ENCODE data around the gene ZFYVE9. TPM values are rescaled to one million over a fixed set of nuclear protein-coding genes. Genes with fewer than 3 reads are reported as not detected.

ZFYVE9 gene
- total RNA-seq, 2 donors from 2014 or later: 15.8 to 18.5 TPM

DNA sequence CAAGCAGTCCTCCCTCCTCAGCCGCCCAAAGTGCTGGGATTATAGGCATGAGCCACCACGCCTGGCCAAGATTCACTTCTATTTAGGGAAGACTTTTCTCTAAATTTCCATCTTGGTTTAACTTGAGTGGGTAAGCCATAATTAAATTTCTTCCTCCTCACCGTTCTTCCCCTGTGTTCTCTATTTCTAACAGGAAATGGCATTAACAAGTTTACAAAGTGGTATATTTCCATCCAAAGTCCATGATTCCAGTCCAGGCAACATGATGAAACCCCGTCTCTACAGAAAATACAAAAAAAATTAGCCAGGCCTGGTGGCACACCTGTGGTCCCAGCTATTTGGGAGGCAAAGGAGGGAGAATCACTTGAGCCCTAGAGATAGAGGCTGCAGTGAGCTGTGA is 92.1 kb downstream of the ZFYVE9 start:
- Histone ChIP-seq H3K27ac (no peak overlapping the region), H3K9me3 (no peaks in the 10 kb centered on the region), H3K36me3 (peaks cover 8% of the 10 kb centered on the region), H3K4me3 (no peak overlapping the region), H3K27me3 (no peaks in the 10 kb centered on the region), H3K4me1 (no peaks in the 10 kb centered on the region)
- no peak for TF ChIP-seq CTCF (IDR thresholded peaks at IDR 0.05)
- no peak for DNase-seq (ENCODE audit: low spot score)

DNA sequence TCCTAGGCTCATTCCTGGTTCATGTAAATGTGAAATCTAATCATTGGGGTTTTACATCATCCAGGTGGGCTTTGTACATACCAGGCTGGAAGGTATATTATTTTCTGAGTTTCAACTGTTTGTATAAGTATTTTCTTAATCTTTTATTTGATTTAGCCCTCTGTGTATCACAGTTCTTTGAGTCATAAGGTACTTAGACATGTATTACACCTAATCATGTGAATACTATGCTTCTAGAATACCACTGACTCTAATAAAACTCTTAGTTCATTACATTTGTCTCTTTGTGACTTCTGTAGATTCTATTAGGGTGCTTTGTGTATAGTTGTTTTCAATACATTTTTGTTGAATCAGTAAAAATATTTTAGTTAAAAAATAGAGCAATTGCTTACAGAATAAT is 92.8 kb downstream of the ZFYVE9 start:
- Histone ChIP-seq H3K4me1 (no peaks in the 10 kb centered on the region), H3K4me3 (no peak overlapping the region), H3K27ac (no peak overlapping the region), H3K27me3 (no peaks in the 10 kb centered on the region), H3K36me3 (peaks cover 8% of the 10 kb centered on the region), H3K9me3 (no peaks in the 10 kb centered on the region)
- DNase-seq (ENCODE audit: low spot score): no peak
- TF ChIP-seq CTCF (IDR thresholded peaks at IDR 0.05): no peak

DNA sequence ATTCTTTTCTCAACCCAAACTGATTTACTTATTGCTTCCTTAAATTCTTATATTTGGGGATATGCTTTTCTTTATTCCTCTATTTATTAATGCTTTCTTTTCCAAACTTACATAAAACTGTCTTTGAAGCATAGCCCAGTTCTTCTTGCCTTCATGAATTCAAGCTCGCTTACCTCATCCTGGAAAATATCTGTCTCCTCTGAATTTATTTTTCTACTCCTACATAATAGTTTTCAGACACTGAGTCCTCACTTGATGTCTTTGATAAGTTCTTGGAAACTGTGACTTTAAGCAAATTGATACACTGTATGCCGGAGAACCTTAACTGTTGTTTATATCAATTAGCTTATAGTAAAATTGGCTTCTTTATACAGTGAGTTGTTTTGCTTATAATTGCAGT is 93.8 kb downstream of the ZFYVE9 start:
- no peak for TF ChIP-seq CTCF (IDR thresholded peaks at IDR 0.05)
- H3K27me3 ChIP-seq: no peaks in the 10 kb centered on the region
- H3K9me3 ChIP-seq: no peaks in the 10 kb centered on the region
- no peaks in the 10 kb centered on the region for H3K4me1 ChIP-seq
- H3K36me3 ChIP-seq: peaks cover 8% of the 10 kb centered on the region
- H3K27ac ChIP-seq: no peak overlapping the region
- H3K4me3 ChIP-seq: no peak overlapping the region
- DNase-seq (ENCODE audit: low spot score): no peak

- H3K4me3 ChIP-seq: no peak overlapping the region
- no peaks in the 10 kb centered on the region for H3K9me3 ChIP-seq
- no peak for DNase-seq (ENCODE audit: low spot score)
- no peaks in the 10 kb centered on the region for H3K4me1 ChIP-seq
- H3K27me3 ChIP-seq: no peaks in the 10 kb centered on the region
- TF ChIP-seq CTCF (IDR thresholded peaks at IDR 0.05): no peak
- peaks cover 8% of the 10 kb centered on the region for H3K36me3 ChIP-seq
- H3K27ac ChIP-seq: no peak overlapping the region
Measured at GRCh38 chr1:52237430-52237829, 95.5 kb downstream of the ZFYVE9 start.

GRCh38 chr1:52238474-52238873 is 96.6 kb downstream of the ZFYVE9 start:
- H3K9me3 ChIP-seq: no peaks in the 10 kb centered on the region
- H3K27ac ChIP-seq: no peak overlapping the region

More at GRCh38 chr1:52238474-52238873, 96.6 kb downstream of the ZFYVE9 start:
- DNase-seq (ENCODE audit: low spot score): no peak
- Histone ChIP-seq H3K4me1 (no peaks in the 10 kb centered on the region), H3K36me3 (peaks cover 8% of the 10 kb centered on the region), H3K4me3 (no peak overlapping the region), H3K27me3 (no peaks in the 10 kb centered on the region)
- no peak for TF ChIP-seq CTCF (IDR thresholded peaks at IDR 0.05)
